Immature natural killer cell (primary cell): ENCODE measurements around the gene ELF1. TPM values are rescaled to one million over a fixed set of nuclear protein-coding genes. Genes with fewer than 3 reads are reported as not detected.
"Not testable (repeated sequence)": the region's sequence is repeated elsewhere in the genome, so short reads cannot be mapped to it uniquely, and the experiment has no call there.

Experiments
- DNase-seq, 3 donors: peaks; one replicate each; pipeline ENCODE4 v3.0.0; 2022; ENCODE audit warnings: mixed read lengths in 1 of 3
- H3K27ac Mint-ChIP-seq, 6 donors: one replicate each; pipeline ENCODE4 v1.8.0; 2020; ENCODE audit warnings: mixed read lengths in 6 of 6, mild to moderate bottlenecking in 5 of 6, inconsistent platforms in 4 of 6, moderate library complexity in 3 of 6
- H3K27me3 Mint-ChIP-seq, 3 donors: one replicate each; pipeline ENCODE4 v1.8.0; 2020 to 2021; ENCODE audit warnings: low read depth in 3 of 3, mild to moderate bottlenecking in 3 of 3, mixed read lengths in 3 of 3, moderate library complexity in 3 of 3, inconsistent platforms in 1 of 3
- H3K36me3 Mint-ChIP-seq, 3 donors: one replicate each; pipeline ENCODE4 v1.8.0; 2020; ENCODE audit warnings: mixed read lengths in 3 of 3, inconsistent platforms in 2 of 3, mild to moderate bottlenecking in 2 of 3
- H3K4me1 Mint-ChIP-seq, 2 donors: one replicate each; pipeline ENCODE4 v1.8.0; 2020; ENCODE audit warnings: inconsistent platforms in 2 of 2, mild to moderate bottlenecking in 2 of 2, mixed read lengths in 2 of 2, moderate library complexity in 1 of 2
- H3K4me3 Mint-ChIP-seq, 5 donors: one replicate each; pipeline ENCODE4 v1.8.0; 2020; ENCODE audit warnings: mild to moderate bottlenecking in 5 of 5, mixed read lengths in 5 of 5, inconsistent platforms in 3 of 5, moderate library complexity in 3 of 5
- H3K9me3 Mint-ChIP-seq, 6 donors: one replicate each; pipeline ENCODE4 v1.8.0; 2020; ENCODE audit warnings: mild to moderate bottlenecking in 6 of 6, mixed read lengths in 6 of 6, inconsistent platforms in 4 of 6, moderate library complexity in 3 of 6
- polyA plus RNA-seq, 3 donors: library from polyadenylated mRNA; unstranded; fragments of 300-500 nt; fragmentation: Illumina TruSeq; gene quantifications; one replicate each; pipeline ENCODE4 v1.2.3, GENCODE V29; 2021

ELF1 gene
- polyA plus RNA-seq, 3 donors from 2014 or later: 76.8 to 128 (median 92.9) TPM

GRCh38 chr13:40980461-40980860, 38.7 kb downstream of the ELF1 start:
- Mint-ChIP-seq H3K4me3 (peak overlapping the region; percentile 88 to 93 (median 90)), H3K27me3 (peaks cover 2 to 8% (median 4%) of the 10 kb centered on the region in 3 donors), H3K36me3 (peaks cover 0 to 5% (median 3%) of the 10 kb centered on the region in 3 donors), H3K4me1 (peaks cover 86 to 100% of the 10 kb centered on the region in 2 donors), H3K27ac (peak overlapping the region; percentile 91 to 99 (median 96)), H3K9me3 (no peaks in the 10 kb centered on the region)
- DNase-seq: no peak

GRCh38 chr13:40979232-40979631, 39.9 kb downstream of the ELF1 start:
- no peak for DNase-seq
- Mint-ChIP-seq H3K27me3 (peaks cover 0 to 6% (median 5%) of the 10 kb centered on the region in 3 donors), H3K36me3 (peaks cover 0 to 5% (median 3%) of the 10 kb centered on the region in 3 donors), H3K4me3 (peak overlapping the region; percentile 88 to 93 (median 90)), H3K4me1 (peaks cover 88 to 100% of the 10 kb centered on the region in 2 donors), H3K9me3 (no peaks in the 10 kb centered on the region), H3K27ac (peak overlapping the region; percentile 91 to 99 (median 96))

- peak overlapping the region; percentile 75 to 93 (median 90) for H3K4me3 Mint-ChIP-seq
- H3K36me3 Mint-ChIP-seq, H3K27me3 Mint-ChIP-seq: not testable (repeated sequence)
These were observed 41.0 kb downstream of the ELF1 start for GRCh38 chr13:40978109-40978508.

GRCh38 chr13:40975441-40975840, 43.7 kb downstream of the ELF1 start:
- H3K27ac Mint-ChIP-seq: peak overlapping the region; percentile 48 to 94 (median 83)
- H3K27me3 Mint-ChIP-seq: peaks cover 0 to 1% (median 0%) of the 10 kb centered on the region in 3 donors
- H3K36me3 Mint-ChIP-seq: no peaks in the 10 kb centered on the region
- H3K9me3 Mint-ChIP-seq: no peaks in the 10 kb centered on the region
- no peak for DNase-seq
- peak overlapping the region; percentile 6 to 93 (median 68) for H3K4me3 Mint-ChIP-seq
- peaks cover 95 to 100% of the 10 kb centered on the region in 2 donors for H3K4me1 Mint-ChIP-seq

More at GRCh38 chr13:40978109-40978508, 41.0 kb downstream of the ELF1 start:
- H3K4me1 Mint-ChIP-seq: peaks cover 88 to 100% of the 10 kb centered on the region in 2 donors
- peak overlapping the region; percentile 86 to 99 (median 91) for H3K27ac Mint-ChIP-seq
- not testable (repeated sequence) for DNase-seq, H3K9me3 Mint-ChIP-seq

GRCh38 chr13:40974460-40975407, 44.4 kb downstream of the ELF1 start:
- Mint-ChIP-seq H3K27ac (peak overlapping the region; percentile 48 to 94 (median 80)), H3K4me1 (peaks cover 95 to 100% of the 10 kb centered on the region in 2 donors), H3K9me3 (no peaks in the 10 kb centered on the region), H3K36me3 (no peaks in the 10 kb centered on the region), H3K4me3 (peak overlapping the region; percentile 6 to 92 (median 68)), H3K27me3 (peaks cover 0 to 1% (median 0%) of the 10 kb centered on the region in 3 donors)
- DNase-seq: peak; percentile 42 to 66 (median 52)

GRCh38 chr13:40973409-40973808, 45.7 kb downstream of the ELF1 start:
- H3K4me3 Mint-ChIP-seq: peak overlapping the region; percentile 56 to 75 (median 63)
- peaks cover 0 to 1% (median 0%) of the 10 kb centered on the region in 3 donors for H3K27me3 Mint-ChIP-seq
- no peaks in the 10 kb centered on the region for H3K9me3 Mint-ChIP-seq
- DNase-seq: peak in 1 of 3 donors; percentile 36
- H3K36me3 Mint-ChIP-seq: no peaks in the 10 kb centered on the region
- peak overlapping the region; percentile 47 to 86 (median 72) for H3K27ac Mint-ChIP-seq
- peaks cover 96 to 100% of the 10 kb centered on the region in 2 donors for H3K4me1 Mint-ChIP-seq

GRCh38 chr13:40971321-40971720, 47.8 kb downstream of the ELF1 start:
- DNase-seq: no peak
- H3K4me3 Mint-ChIP-seq: peak overlapping the region in 4 of 5 donors; percentile 4 to 72 (median 16)
- no peaks in the 10 kb centered on the region for H3K9me3 Mint-ChIP-seq
- no peaks in the 10 kb centered on the region for H3K36me3 Mint-ChIP-seq
- H3K27me3 Mint-ChIP-seq: peaks cover 0 to 1% (median 0%) of the 10 kb centered on the region in 3 donors
- peaks cover 98 to 100% of the 10 kb centered on the region in 2 donors for H3K4me1 Mint-ChIP-seq
- H3K27ac Mint-ChIP-seq: peak overlapping the region in 5 of 6 donors; percentile 12 to 68 (median 22)

GRCh38 chr13:40970803-40971202, 48.3 kb downstream of the ELF1 start:
- Mint-ChIP-seq H3K36me3 (no peaks in the 10 kb centered on the region), H3K27me3 (peaks cover 0 to 1% (median 0%) of the 10 kb centered on the region in 3 donors), H3K27ac (peak overlapping the region; percentile 22 to 79 (median 71)), H3K4me1 (peaks cover 97 to 100% of the 10 kb centered on the region in 2 donors), H3K4me3 (peak overlapping the region in 3 of 5 donors; percentile 22 to 69 (median 48)), H3K9me3 (no peaks in the 10 kb centered on the region)
- DNase-seq: no peak

- Mint-ChIP-seq H3K4me3 (peak overlapping the region; percentile 44 to 69 (median 62)), H3K9me3 (no peaks in the 10 kb centered on the region), H3K27me3 (peaks cover 0 to under 1% (median 0%) of the 10 kb centered on the region in 3 donors), H3K4me1 (peaks cover 97 to 100% of the 10 kb centered on the region in 2 donors), H3K36me3 (no peaks in the 10 kb centered on the region), H3K27ac (peak overlapping the region; percentile 6 to 79 (median 54))
- no peak for DNase-seq
These were observed 49.8 kb downstream of the ELF1 start for GRCh38 chr13:40969169-40969901.

GRCh38 chr13:40968416-40969000, 50.6 kb downstream of the ELF1 start:
- Mint-ChIP-seq H3K4me1 (peaks cover 97 to 100% of the 10 kb centered on the region in 2 donors), H3K9me3 (no peaks in the 10 kb centered on the region), H3K27ac (peak overlapping the region in 3 of 6 donors; percentile 11 to 69 (median 31)), H3K4me3 (peak overlapping the region; percentile 6 to 35 (median 26)), H3K36me3 (no peaks in the 10 kb centered on the region), H3K27me3 (peaks cover 0 to 2% (median 0%) of the 10 kb centered on the region in 3 donors)
- no peak for DNase-seq

GRCh38 chr13:40966298-40966697, 52.8 kb downstream of the ELF1 start:
- H3K9me3 Mint-ChIP-seq: no peaks in the 10 kb centered on the region
- no peak for DNase-seq
- peak overlapping the region in 1 of 6 donors; percentile 69 for H3K27ac Mint-ChIP-seq
- peak overlapping the region in 3 of 5 donors; percentile 43 to 78 (median 50) for H3K4me3 Mint-ChIP-seq
- peaks cover 95 to 100% of the 10 kb centered on the region in 2 donors for H3K4me1 Mint-ChIP-seq
- peaks cover 0 to 2% (median 0%) of the 10 kb centered on the region in 3 donors for H3K27me3 Mint-ChIP-seq
- H3K36me3 Mint-ChIP-seq: no peaks in the 10 kb centered on the region

- H3K36me3 Mint-ChIP-seq: no peaks in the 10 kb centered on the region
- no peak for DNase-seq
- peak overlapping the region in 1 of 5 donors; percentile 41 for H3K4me3 Mint-ChIP-seq
- peaks cover 88 to 96% of the 10 kb centered on the region in 2 donors for H3K4me1 Mint-ChIP-seq
- peak overlapping the region in 4 of 6 donors; percentile 27 to 72 (median 64) for H3K27ac Mint-ChIP-seq
- no peaks in the 10 kb centered on the region for H3K9me3 Mint-ChIP-seq
- peaks cover 0 to 2% (median 0%) of the 10 kb centered on the region in 3 donors for H3K27me3 Mint-ChIP-seq
These were observed 55.2 kb downstream of the ELF1 start for GRCh38 chr13:40963927-40964326.

GRCh38 chr13:40961826-40962225, 57.3 kb downstream of the ELF1 start:
- peaks cover 6 to 15% (median 9%) of the 10 kb centered on the region in 3 donors for H3K36me3 Mint-ChIP-seq

More at GRCh38 chr13:40961826-40962225, 57.3 kb downstream of the ELF1 start:
- peaks cover 84 to 93% of the 10 kb centered on the region in 2 donors for H3K4me1 Mint-ChIP-seq
- H3K9me3 Mint-ChIP-seq: no peaks in the 10 kb centered on the region
- H3K27ac Mint-ChIP-seq: peak overlapping the region; percentile 7 to 70 (median 50)
- peak overlapping the region; percentile 2 to 74 (median 34) for H3K4me3 Mint-ChIP-seq
- peaks cover 0 to 2% (median 0%) of the 10 kb centered on the region in 3 donors for H3K27me3 Mint-ChIP-seq
- DNase-seq: no peak
